ENCODE data around the gene TMEM184C.

TMEM184C gene

GRCh38 chr4:147617173-147617840, at the start of gene TMEM184C:
TSS of gene TMEM184C (plus strand) at chr4:147617397. CDS start at chr4:147617957, 560 bp downstream.
- DNase-seq: peak; percentile 99

DNA sequence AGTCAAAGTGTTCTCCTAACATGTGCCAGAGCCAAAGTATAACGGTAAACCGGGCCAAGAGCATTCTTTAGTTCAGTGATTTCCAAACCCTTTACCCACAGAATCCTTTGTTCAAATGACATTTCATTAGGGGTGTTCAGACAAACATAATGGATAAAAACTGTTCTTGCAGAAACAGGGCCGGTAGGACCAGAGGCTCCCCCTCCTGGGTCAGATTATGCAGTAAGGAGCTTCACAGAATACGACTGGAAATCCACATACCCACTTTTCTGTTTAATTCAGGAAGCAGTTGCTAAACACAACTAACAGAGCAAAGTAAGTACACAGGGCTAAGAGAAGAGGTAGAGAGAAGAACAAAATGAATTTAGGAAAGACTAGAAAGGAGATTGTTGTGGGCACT, 46.6 kb upstream of the TMEM184C start:
- DNase-seq: no peak

- DNase-seq: no peak
Observed at GRCh38 chr4:147571036-147571770, 46.0 kb upstream of the TMEM184C start.

- DNase-seq: no peak
Observed at GRCh38 chr4:147576084-147576483, 41.1 kb upstream of the TMEM184C start.

DNA sequence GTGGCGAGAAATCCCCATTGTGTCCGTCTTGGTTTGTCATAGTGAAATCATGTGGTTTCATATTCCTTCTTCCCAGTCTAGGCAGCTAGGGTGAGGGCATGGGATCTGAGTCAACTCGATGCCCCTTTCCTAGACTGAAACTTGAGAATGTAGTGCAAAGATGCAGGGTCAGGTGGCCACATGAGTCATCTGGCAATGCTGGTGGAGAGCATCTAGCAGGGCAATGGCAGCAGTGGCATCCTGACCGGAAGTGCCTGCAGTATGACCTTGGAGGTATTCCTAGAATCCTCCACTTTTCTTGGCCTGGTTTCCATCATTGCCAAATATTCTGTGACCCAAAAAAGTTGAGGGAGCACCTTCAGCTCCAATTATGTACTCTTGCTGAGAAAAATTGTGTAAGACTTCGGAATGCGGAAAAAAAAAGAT, 39.1 kb upstream of the TMEM184C start:
- DNase-seq: no peak

DNA sequence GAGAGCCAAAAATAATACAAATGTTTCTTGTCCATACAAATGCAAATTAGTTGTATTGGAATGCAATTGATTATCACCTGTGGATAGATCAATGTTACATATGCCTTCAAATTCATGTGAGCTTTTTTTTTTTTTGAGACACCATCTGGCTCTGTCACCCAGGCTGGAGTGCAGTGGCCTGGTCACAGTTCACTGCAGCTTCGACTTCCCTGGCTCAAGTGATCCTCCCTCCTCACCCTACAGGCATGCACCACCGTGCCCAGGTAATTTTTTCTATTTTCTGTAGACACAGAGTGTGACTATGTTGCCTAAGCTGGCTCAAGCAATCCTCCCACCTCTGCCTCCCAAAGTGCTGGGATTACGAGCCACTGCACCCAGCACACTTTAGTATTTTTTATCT, 38.6 kb upstream of the TMEM184C start:
- DNase-seq: no peak

DNA sequence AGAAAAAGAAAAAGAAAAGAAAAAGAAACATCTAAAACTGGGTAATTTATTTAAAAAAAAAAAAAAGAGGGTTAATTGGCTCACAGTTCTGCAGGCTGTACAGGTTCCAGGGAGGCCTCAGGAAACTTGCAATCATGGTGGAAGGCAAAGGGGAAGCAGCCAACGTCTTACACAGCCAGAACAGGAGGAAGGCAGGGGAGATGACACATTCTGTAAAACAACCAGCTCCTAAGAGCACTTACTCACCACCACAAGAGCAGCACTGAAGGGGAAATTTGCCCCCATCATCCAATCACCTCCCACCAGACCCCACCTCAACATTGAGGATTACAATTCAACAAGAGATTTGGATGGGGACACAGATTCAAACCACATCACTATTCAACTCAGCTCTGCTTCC, 36.8 kb upstream of the TMEM184C start:
- DNase-seq: no peak

DNA sequence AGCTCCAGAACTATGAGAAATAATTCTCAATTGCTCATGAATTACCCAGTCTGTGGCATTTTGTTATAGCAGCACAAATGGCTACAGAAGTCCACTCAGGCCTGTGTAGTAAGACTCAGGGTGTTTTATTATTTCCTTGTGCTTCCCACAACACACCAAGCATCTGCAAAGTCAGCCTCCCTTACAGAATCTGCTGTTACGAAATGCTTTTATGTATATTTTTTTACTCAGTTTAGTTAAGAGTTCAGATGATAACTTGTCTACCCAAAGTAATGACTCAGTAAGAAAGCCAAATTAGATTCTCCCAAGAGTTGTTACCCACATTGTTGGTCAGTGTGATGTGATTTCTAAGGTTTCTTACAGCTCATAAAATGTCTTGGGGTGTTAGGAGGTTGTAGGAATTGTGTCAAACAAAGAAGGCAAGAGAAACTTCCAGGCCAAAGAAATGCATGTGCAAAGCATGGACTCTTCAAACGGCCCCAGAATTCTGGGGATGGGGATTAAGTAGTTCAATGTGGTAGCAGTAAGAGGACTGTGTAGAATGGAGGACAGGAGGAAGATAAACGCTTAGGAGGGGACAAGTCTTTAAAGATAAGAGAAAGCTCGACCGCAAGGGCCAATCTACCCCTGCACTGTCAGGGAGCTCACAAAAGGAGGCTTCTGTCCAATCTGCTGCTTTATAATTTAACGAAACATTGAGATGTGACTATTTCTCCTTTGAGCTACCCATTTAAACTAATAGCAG, 35.4 kb upstream of the TMEM184C start:
- DNase-seq: no peak

GRCh38 chr4:147582386-147583060, 34.7 kb upstream of the TMEM184C start:
- DNase-seq: no peak

- DNase-seq: no peak
Observed at GRCh38 chr4:147583876-147584275, 33.3 kb upstream of the TMEM184C start.

GRCh38 chr4:147586032-147586431, 31.2 kb upstream of the TMEM184C start:
- no peak for DNase-seq

DNA sequence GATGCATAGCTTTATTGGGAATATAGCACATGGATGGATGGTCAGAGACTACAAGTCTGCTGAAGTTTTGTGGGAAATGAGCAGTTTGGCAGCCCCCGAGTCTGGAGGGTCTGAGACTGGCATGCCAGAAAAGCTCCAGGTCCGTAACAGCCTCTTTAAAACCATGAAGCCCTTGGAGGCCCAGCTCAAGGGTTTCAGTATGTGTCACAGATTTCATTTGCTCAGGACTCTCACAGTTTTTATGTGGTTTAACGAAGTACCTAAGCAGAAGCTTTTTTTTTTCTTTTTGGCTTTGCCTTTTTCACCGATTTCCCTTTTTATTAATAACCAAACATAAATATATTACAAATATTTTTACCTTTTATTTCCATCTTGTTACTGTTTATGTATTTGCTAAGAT, 30.6 kb upstream of the TMEM184C start:
- no peak for DNase-seq

DNA sequence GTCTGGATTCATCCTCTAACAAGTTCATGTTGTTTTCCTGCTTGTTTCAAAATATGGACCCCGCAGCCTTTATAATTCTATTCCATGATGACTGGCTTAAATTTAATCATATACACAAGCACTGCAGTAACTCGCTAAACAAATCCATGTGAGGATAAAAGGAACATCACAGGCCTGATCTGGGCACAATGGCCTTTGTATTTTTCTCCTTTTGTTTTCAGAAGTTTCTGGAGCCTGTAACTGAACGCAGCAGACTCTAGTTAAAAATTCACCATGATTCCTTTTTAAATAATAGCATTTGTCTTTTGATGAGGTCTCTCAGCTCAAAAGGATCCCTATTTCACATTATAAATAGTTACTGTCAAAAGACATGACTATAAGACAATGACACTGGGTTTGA, 30.2 kb upstream of the TMEM184C start:
- DNase-seq: no peak

DNA sequence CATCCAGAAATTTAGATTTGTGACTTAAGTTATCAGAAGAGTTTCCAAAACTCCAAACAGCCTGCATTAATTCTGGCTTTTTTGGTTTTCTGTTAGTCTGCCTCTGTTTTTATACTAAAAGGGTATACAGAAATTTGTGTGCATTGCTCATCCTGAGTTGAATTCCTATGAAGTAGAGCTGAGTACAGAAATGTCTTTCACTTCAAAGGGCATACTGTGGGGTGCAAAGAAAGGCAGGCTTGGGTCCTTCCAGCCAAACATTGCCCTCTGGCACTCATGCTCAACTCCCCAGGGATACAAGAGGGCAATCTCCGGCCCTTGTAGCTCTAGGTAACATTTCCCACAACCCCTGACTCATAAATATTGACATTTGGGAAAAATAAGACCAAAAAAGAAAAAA, 27.6 kb upstream of the TMEM184C start:
- no peak for DNase-seq

DNA sequence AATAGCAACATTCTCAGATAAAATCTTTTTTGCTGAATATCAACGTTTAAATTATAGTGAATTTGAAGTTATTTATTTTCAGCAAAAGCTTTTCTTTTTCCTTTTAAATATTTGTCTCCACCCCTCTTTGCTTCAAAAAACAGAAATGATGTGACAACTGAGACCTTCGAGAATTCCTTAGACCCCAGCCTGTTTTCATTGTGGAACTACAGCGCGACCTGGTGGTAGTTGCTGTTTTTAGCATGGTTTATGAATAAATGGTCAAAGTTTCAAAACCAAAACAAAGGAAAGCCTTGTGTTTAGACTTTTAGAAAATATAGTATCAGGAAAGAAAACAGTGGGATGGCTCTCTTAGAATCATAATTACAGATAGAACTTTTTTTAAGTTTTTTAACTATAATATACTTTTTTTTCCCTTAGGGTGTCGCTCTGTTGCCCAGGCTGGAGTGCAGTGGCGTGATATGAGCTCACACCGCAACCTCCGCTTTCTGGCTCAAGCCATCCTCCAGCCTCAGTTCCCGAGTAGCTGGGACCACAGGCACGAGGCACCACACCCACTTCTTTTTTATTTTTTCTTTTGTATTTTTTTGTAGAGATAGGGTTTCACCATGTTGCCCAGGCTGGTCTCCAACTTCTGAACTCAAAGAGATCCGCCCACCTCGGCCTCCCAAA, 26.8 kb upstream of the TMEM184C start:
- DNase-seq: peak; percentile 14

- no peak for DNase-seq
Observed at GRCh38 chr4:147591106-147591505, 26.1 kb upstream of the TMEM184C start.

DNA sequence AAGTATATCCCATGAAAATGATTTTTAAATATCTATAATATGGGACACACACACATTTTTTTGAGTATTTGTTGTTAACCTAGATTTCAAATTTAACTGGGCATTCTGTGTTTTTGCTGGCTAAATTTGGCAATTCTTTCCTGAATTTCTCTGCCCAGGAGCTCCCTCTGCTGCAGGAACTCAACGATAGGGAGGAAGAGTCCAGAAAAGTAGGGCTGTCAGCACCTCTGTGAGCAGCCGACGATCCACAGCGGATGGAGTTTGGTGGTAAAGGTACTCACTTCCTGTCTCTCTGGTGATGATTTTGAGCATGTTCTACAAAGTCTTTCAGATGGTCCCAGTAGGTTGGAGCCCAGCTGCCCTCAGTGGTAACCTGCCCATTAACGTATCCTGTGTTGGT, 23.1 kb upstream of the TMEM184C start:
- DNase-seq: no peak

DNA sequence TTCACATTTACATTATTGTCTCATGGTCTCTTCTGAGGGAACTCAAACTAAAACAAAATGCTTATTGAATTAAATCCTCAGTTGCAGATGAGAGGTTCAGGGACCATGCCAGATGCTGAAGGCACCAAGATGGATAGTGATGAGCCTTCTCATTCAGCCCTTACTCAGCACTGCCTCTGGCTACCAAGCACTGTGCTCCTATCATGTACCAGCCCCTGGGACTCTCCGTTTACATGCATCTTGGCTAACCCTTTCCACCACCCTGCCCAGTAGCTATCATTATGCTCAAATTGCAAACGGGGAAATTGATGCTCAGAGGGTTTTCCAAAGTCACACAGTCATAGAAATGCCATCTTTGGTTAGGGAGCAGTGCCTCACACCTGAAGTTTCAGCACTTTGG, 22.6 kb upstream of the TMEM184C start:
- DNase-seq: no peak

DNA sequence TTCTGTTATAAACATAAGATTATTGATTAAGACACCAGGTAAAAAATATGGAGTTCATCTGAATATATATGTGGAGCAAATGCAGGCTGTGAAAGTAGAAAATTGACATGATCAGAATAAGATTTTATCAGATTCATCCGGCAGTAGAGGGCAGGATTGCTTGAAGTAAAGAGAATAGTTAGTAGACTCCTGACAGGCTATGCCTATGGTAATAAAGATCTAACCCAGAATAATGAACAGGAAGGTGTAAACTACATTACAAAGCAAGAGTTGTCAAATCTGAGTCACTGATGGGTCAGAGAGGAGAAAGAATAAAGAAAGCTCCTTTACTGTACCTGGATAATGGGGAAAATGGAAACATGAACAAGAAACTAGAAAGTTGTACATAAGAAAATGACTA, 20.8 kb upstream of the TMEM184C start:
- DNase-seq: no peak

DNA sequence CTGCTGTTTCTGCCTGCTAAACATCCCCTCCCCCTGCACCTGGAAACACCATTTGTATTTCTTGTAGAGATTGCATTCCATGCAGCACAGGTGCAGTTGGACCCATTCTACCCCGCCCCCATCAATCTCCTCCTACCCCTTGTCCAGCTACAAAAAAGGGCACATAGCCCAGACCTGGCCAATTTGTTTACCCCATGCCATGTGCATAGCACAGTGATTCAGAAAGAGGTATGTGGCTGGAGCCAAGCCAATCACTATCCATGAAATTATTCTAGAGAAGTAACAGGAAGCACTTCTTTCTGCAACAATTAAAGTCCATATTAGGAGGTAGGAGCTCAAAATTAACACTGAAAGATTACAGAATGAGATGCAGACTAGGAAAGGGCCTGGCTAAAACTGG, 20.2 kb upstream of the TMEM184C start:
- DNase-seq: no peak

- DNase-seq: no peak
Observed at GRCh38 chr4:147597561-147597960, 19.6 kb upstream of the TMEM184C start.

GRCh38 chr4:147599206-147599605, 18.0 kb upstream of the TMEM184C start:
- DNase-seq: no peak

GRCh38 chr4:147599769-147600168, 17.4 kb upstream of the TMEM184C start:
- DNase-seq: no peak
